Upper lobe of left lung (tissue), 6 donors: Measurements from ENCODE around the gene XYLT2. TPM values are rescaled to one million over a fixed set of nuclear protein-coding genes. Genes with fewer than 3 reads are reported as not detected.
"Not testable (repeated sequence)": the region's sequence is repeated elsewhere in the genome, so short reads cannot be mapped to it uniquely, and the experiment has no call there.

Experiments used
- ATAC-seq, 2 donors: fragments of 200-7000 bp; cut with Tn5 transposase; one replicate each; pipeline ENCODE4 v1.9.1; 2022; ENCODE audit warnings: mild to moderate bottlenecking in 2 of 2, moderate library complexity in 2 of 2; ENCODE audit not compliant: low FRiP score in 2 of 2
- DNase-seq, 2 donors: peaks; one replicate each; pipeline ENCODE4 v3.0.0-alpha.2; 2019 to 2020
- H3K27ac ChIP-seq, 4 donors: fragments of 200-600 bp; sonication (generic); one replicate each; pipeline ENCODE4 v1.5.1; 2016 to 2019
- H3K27me3 ChIP-seq, 4 donors: fragments of 200-600 bp; sonication (generic); one replicate each; pipeline ENCODE4 v1.5.1; 2017 to 2019
- H3K36me3 ChIP-seq, 4 donors: fragments of 200-600 bp; sonication (generic); one replicate each; pipeline ENCODE4 v1.5.1; 2016 to 2019
- H3K4me1 ChIP-seq, 4 donors: fragments of 200-600 bp; sonication (generic); one replicate each; pipeline ENCODE4 v1.5.1; 2018 to 2019
- H3K4me3 ChIP-seq, 4 donors: fragments of 200-600 bp; sonication (generic); one replicate each; pipeline ENCODE4 v1.5.1; 2017 to 2019; ENCODE audit warnings: mild to moderate bottlenecking in 2 of 4, moderate library complexity in 1 of 4
- H3K9me3 ChIP-seq, 4 donors: fragments of 200-600 bp; sonication (generic); one replicate each; pipeline ENCODE4 v1.5.1; 2018 to 2019
- CTCF ChIP-seq, 6 experiments: fragments of 450-650 bp in 4 of 6; fragments of 200-600 bp in 2 of 6; sonication (generic) in 2 of 6; IDR thresholded peaks; one replicate each; pipeline ENCODE4 v1.5.1; 2016 to 2019; ENCODE audit warnings: antibody characterized with exemption in 6 of 6
- EP300 ChIP-seq, 4 donors: sonication (generic); formaldehyde crosslinking; IDR thresholded peaks; one replicate each; pipeline ENCODE4 v1.5.1; 2017; ENCODE audit warnings: antibody characterized with exemption in 4 of 4, control low read depth in 2 of 4
- POLR2A ChIP-seq, 4 donors: fragments of 450-650 bp; IDR thresholded peaks; one replicate each; pipeline ENCODE4 v1.5.1; 2016 to 2017; ENCODE audit warnings: antibody characterized with exemption in 4 of 4, mild to moderate bottlenecking in 2 of 4
- POLR2AphosphoS5 ChIP-seq, 2 donors: sonication (generic); formaldehyde crosslinking; IDR thresholded peaks; one replicate each; pipeline ENCODE4 v1.5.1; 2017; ENCODE audit warnings: antibody characterized with exemption in 2 of 2
- WGBS, 2 donors: methylation state at CpG; one replicate each; pipeline ENCODE4 v1.1.5; 2017 to 2018; 5-methylcytosine and 5-hydroxymethylcytosine counted together
- total RNA-seq, 6 donors: library from RNA; depleted of rRNA in 4 of 6; stranded (reverse); fragments of >200 nt in 4 of 6; gene quantifications; one replicate each; pipeline versions ENCODE4 v1.1.0 to v1.2.1, GENCODE V29; 2016 to 2021
- donor health status: DM: no; HTN: no; CAD: no; lungs with moderate emphysema.
- donor health status: DM: no; HTN: yes; CAD: no; lungs with severe emphysema.

XYLT2 gene
- total RNA-seq, 6 donors from 2014 or later: 16.4 to 33.5 (median 19.2) TPM

GRCh38 chr17:50330151-50330775, 15.7 kb upstream of the XYLT2 start:
- Histone ChIP-seq H3K36me3 (no peaks in the 10 kb centered on the region), H3K4me1 (no peaks in the 10 kb centered on the region), H3K4me3 (no peak overlapping the region), H3K27ac (no peak overlapping the region), H3K9me3 (no peaks in the 10 kb centered on the region), H3K27me3 (no peaks in the 10 kb centered on the region)
- WGBS, 2 donors: 91 to 92% methylated on average over 11 of the region's 11 CpGs
- DNase-seq (no peak), ATAC-seq (no peak)
- TF ChIP-seq CTCF (IDR thresholded peaks at IDR 0.05) (no peak), EP300 (IDR thresholded peaks at IDR 0.05) (no peak), POLR2AphosphoS5 (IDR thresholded peaks at IDR 0.05) (no peak), POLR2A (IDR thresholded peaks at IDR 0.05) (no peak)

- no peaks in the 10 kb centered on the region for H3K27me3 ChIP-seq
- no peak overlapping the region for H3K27ac ChIP-seq
- H3K4me1 ChIP-seq: no peaks in the 10 kb centered on the region
- no peak for DNase-seq
- H3K9me3 ChIP-seq: no peaks in the 10 kb centered on the region
- no peaks in the 10 kb centered on the region for H3K36me3 ChIP-seq
- TF ChIP-seq EP300 (IDR thresholded peaks at IDR 0.05): no peak
- no peak for TF ChIP-seq POLR2A (IDR thresholded peaks at IDR 0.05)
- TF ChIP-seq CTCF (IDR thresholded peaks at IDR 0.05): no peak
- TF ChIP-seq POLR2AphosphoS5 (IDR thresholded peaks at IDR 0.05): no peak
- H3K4me3 ChIP-seq: no peak overlapping the region
- no peak for ATAC-seq
- WGBS, 2 donors: 73 to 74% methylated on average over 4 of the region's 4 CpGs
Observed at GRCh38 chr17:50331085-50331791, 14.7 kb upstream of the XYLT2 start.

DNA sequence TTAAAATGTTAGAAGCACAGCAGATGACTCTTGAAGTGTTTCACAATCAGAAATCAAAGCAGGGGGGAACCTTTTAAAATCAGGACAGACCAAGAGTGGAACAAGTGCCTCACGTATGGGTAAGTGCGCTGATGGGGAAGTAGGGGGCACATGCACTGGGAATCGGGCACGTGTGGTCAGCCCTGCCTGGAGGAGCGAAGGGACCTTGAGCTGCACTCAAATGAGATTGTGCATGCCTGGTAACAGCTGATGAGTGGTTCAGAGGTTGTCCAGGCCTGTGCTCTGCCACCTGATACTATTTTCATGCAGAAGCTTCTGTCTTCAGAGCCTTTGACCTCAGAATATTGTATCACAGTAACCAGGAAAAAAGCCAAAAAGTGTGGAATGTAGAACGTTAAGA, 13.7 kb upstream of the XYLT2 start:
- 49 to 69% methylated on average over 6 of the region's 6 CpGs for WGBS, 2 donors
- TF ChIP-seq POLR2A (IDR thresholded peaks at IDR 0.05) (no peak), CTCF (IDR thresholded peaks at IDR 0.05) (no peak), EP300 (IDR thresholded peaks at IDR 0.05) (no peak), POLR2AphosphoS5 (IDR thresholded peaks at IDR 0.05) (no peak)
- Histone ChIP-seq H3K27ac (no peak overlapping the region), H3K4me1 (no peaks in the 10 kb centered on the region), H3K9me3 (no peaks in the 10 kb centered on the region), H3K27me3 (no peaks in the 10 kb centered on the region), H3K36me3 (no peaks in the 10 kb centered on the region), H3K4me3 (no peak overlapping the region)
- no peak for ATAC-seq
- no peak for DNase-seq

DNA sequence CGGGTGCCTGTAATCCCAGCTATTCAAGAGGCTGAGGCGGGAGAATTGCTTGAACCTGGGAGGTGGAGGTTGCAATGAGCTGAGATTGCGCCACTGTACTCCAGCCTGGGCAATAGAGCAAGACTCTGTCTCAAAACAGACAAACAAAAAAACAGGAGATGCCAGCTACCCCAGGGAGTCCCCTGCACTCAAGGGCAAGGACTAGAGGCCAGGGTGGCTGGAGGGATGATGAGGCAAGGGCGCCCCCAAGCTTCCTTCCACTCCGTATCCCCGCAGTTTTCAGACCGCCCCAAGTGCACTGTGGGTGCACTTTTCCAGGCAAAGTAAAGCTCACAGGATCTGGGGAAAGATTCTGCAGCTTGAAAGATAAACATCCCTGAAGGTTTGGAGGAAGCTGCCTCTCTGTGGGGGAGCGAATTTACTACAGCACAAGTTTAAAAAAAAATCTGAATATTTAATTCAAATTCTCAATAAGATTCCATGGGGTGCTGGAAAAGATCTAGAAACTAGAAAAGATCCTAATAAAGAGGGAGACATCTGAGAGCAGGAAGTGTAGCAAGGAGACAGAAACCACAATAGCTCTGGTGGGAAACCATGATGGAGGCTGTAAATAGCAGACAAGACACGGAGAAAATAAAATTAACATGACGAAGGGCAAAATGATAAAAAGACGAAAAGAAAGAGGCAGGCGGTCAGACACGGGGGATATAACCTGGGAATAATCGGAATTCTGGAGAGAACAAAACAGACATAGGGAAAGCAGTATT, 12.5 kb upstream of the XYLT2 start:
- WGBS, 2 donors: 47 to 58% methylated on average over 14 of the region's 14 CpGs
- not testable (repeated sequence) for H3K4me1 ChIP-seq, H3K27ac ChIP-seq, H3K9me3 ChIP-seq, ATAC-seq, H3K27me3 ChIP-seq, DNase-seq, H3K4me3 ChIP-seq, H3K36me3 ChIP-seq

DNA sequence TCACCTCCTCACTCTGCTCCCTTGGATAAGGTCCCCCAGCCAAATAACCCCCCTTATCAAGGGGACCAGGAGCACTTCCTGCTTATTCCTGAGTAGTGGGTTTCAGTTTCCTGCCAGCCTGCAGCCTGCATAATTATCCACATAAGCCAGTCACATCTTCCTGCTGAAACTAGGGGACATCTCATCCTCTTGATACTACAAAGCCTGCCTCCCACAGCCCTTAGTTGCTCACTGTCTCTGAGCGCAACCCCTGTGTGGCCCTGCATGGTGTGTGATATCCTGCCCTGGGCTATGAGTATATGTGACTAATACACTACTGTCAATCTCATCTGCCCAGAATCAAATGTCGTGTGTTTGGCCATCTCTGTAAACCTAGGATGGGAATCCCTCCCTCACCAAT, 8.0 kb upstream of the XYLT2 start:
- ATAC-seq (no peak), DNase-seq (no peak)
- TF ChIP-seq CTCF (IDR thresholded peaks at IDR 0.05) (no peak), EP300 (IDR thresholded peaks at IDR 0.05) (no peak), POLR2AphosphoS5 (IDR thresholded peaks at IDR 0.05) (no peak), POLR2A (IDR thresholded peaks at IDR 0.05) (no peak)
- no peaks in the 10 kb centered on the region for H3K36me3 ChIP-seq
- no peak overlapping the region for H3K4me3 ChIP-seq
- H3K4me1 ChIP-seq: no peaks in the 10 kb centered on the region
- no peak overlapping the region for H3K27ac ChIP-seq
- H3K27me3 ChIP-seq: no peaks in the 10 kb centered on the region
- WGBS, 2 donors: 94 to 95% methylated on average over 2 of the region's 2 CpGs
- no peaks in the 10 kb centered on the region for H3K9me3 ChIP-seq
